B cell (primary cell): ENCODE data around the gene ISM1. TPM values are rescaled to one million over a fixed set of nuclear protein-coding genes. Genes with fewer than 3 reads are reported as not detected.

Experiments used
- ATAC-seq: fragments of 200-7000 bp; cut with Tn5 transposase; one replicate; pipeline ENCODE4 v1.10.0; 2021; ENCODE audit warnings: low read depth, mild to moderate bottlenecking, moderate number of reproducible peaks, moderate library complexity
- CTCF ChIA-PET: fragments of 350-600 bp; sonication (Branson Sonifier 250); formaldehyde crosslinking; loops from one replicate; lab custom pipeline; 2021; ENCODE audit warnings: antibody characterized with exemption, inconsistent platforms; lab: Charles Lee
- POLR2A ChIA-PET: fragments of 350-600 bp; sonication (Branson Sonifier 250); formaldehyde crosslinking; loops from one replicate; lab custom pipeline; 2021; ENCODE audit warnings: antibody characterized with exemption; lab: Charles Lee
- DNase-seq: peaks from one replicate; pipeline ENCODE4 v3.0.0; 2013
- H2AFZ ChIP-seq: 2 replicates; pipeline ENCODE4 v1.6.1; 2012; ENCODE audit warnings: mild to moderate bottlenecking, low read depth, low read length; ENCODE audit not compliant: insufficient read depth, poor library complexity, severe bottlenecking
- H3K27ac ChIP-seq, 2 donors: 1 replicate in 1 of 2; 2 replicates in 1 of 2; pipeline ENCODE4 v1.5.1; 2012 to 2013; ENCODE audit warnings: low read length in 2 of 2, mild to moderate bottlenecking in 2 of 2, moderate library complexity in 1 of 2
- H3K27me3 ChIP-seq, 4 experiments: fragments of 200-600 bp in 1 of 4; sonication (generic) in 1 of 4; replicated peaks in 1 of 4; 1 replicate in 2 of 4; 2 replicates in 2 of 4; pipeline versions ENCODE4 v1.6.1 to v1.7.0; 2013 to 2016; ENCODE audit warnings: low read length in 3 of 4, mild to moderate bottlenecking in 2 of 4, mixed read lengths in 1 of 4, moderate library complexity in 1 of 4; ENCODE audit not compliant: insufficient read depth in 4 of 4, control insufficient read depth in 3 of 4; ENCODE audit errors: control extremely low read depth in 1 of 4
- H3K36me3 ChIP-seq, 2 experiments: replicated peaks in 1 of 2; 1 replicate in 1 of 2; 2 replicates in 1 of 2; pipeline versions ENCODE4 v1.6.1 to v1.7.1; 2013; ENCODE audit warnings: low read length in 1 of 2; ENCODE audit not compliant: insufficient read depth in 2 of 2, control insufficient read depth in 1 of 2; ENCODE audit errors: control extremely low read depth in 1 of 2, extremely low read depth in 1 of 2
- H3K4me1 ChIP-seq, 2 donors: fragments of 200-600 bp in 1 of 2; sonication (generic) in 1 of 2; 1 replicate in 1 of 2; 2 replicates in 1 of 2; pipeline versions ENCODE4 v1.5.1 to v1.6.1; 2013 to 2017; ENCODE audit warnings: low read length in 2 of 2; ENCODE audit not compliant: control insufficient read depth in 2 of 2, insufficient read depth in 2 of 2
- H3K4me2 ChIP-seq: replicated peaks from 2 replicates; pipeline ENCODE3; 2012; ENCODE audit warnings: mild to moderate bottlenecking, low read depth, low read length; ENCODE audit not compliant: poor library complexity, severe bottlenecking
- H3K4me3 ChIP-seq, 5 experiments: fragments of 200-600 bp in 1 of 5; sonication (generic) in 1 of 5; 1 replicate in 3 of 5; 2 replicates in 2 of 5; pipeline versions ENCODE4 v1.5.1 to v1.7.0; 2011 to 2016; ENCODE audit warnings: low read length in 4 of 5, mild to moderate bottlenecking in 4 of 5, low read depth in 2 of 5, control low read depth in 1 of 5, moderate library complexity in 1 of 5; ENCODE audit not compliant: insufficient read depth in 1 of 5; ENCODE audit errors: control extremely low read depth in 1 of 5, extremely low read depth in 1 of 5
- H3K79me2 ChIP-seq: fragments of 200-600 bp; sonication (generic); one replicate; pipeline ENCODE4 v1.6.0; 2016; ENCODE audit warnings: low read length; ENCODE audit not compliant: control insufficient read depth, insufficient read depth
- H3K9ac ChIP-seq: fragments of 200-600 bp; sonication (generic); 2 replicates; pipeline ENCODE4 v1.6.1; 2017; ENCODE audit warnings: mild to moderate bottlenecking, low read length, moderate library complexity
- H3K9me3 ChIP-seq, 3 donors: one replicate each; pipeline versions ENCODE4 v1.6.1 to v1.7.1; 2013; ENCODE audit warnings: low read length in 2 of 3; ENCODE audit not compliant: control insufficient read depth in 2 of 3, insufficient read depth in 1 of 3; ENCODE audit errors: control extremely low read depth in 1 of 3
- H4K20me1 ChIP-seq: 2 replicates; pipeline ENCODE4 v1.6.0; 2012; ENCODE audit warnings: mild to moderate bottlenecking, low read length; ENCODE audit not compliant: insufficient read depth, control insufficient read depth, poor library complexity, severe bottlenecking
- H3K27ac Mint-ChIP-seq: one replicate; pipeline ENCODE4 v1.8.0; 2021; ENCODE audit warnings: mixed read lengths
- H3K27me3 Mint-ChIP-seq: one replicate; pipeline ENCODE4 v1.8.0; 2021; ENCODE audit warnings: mixed read lengths
- H3K4me1 Mint-ChIP-seq: one replicate; pipeline ENCODE4 v1.8.0; 2021; ENCODE audit warnings: mixed read lengths
- H3K4me3 Mint-ChIP-seq: one replicate; pipeline ENCODE4 v1.8.0; 2021; ENCODE audit warnings: mixed read lengths
- H3K9me3 Mint-ChIP-seq: one replicate; pipeline ENCODE4 v1.8.0; 2022; ENCODE audit warnings: mixed read lengths; ENCODE audit not compliant: insufficient read depth
- CTCF ChIP-seq: fragments of 200-600 bp; IDR thresholded peaks from one replicate; pipeline ENCODE4 v1.8.0; 2022; ENCODE audit warnings: antibody characterized with exemption, mild to moderate bottlenecking
- EZH2 ChIP-seq: IDR thresholded peaks from 2 replicates; pipeline ENCODE4 v1.6.1; 2012; ENCODE audit warnings: borderline replicate concordance, low read depth, mild to moderate bottlenecking, moderate library complexity, low read length; ENCODE audit not compliant: insufficient read depth, poor library complexity, severe bottlenecking
- WGBS: methylation state at CpG from one replicate; pipeline ENCODE4 v1.1.5; 2013; ENCODE audit warnings: missing lambda C conversion rate; ENCODE audit not compliant: insufficient coverage; 5-methylcytosine and 5-hydroxymethylcytosine counted together
- intact Hi-C: fragments of 100-400 bp; cut with micrococcal nuclease; formaldehyde crosslinking; loops from one replicate; pipeline ENCODE4 v1.10.0; 2022
- polyA plus RNA-seq: library from polyadenylated mRNA; depleted of rRNA; stranded (reverse); fragments of >200 nt; gene quantifications from 2 replicates; pipeline ENCODE4 v1.2.3, GENCODE V29; 2012
- total RNA-seq, 2 donors: library from RNA; stranded (reverse); fragments of 120-200 nt in 1 of 2; gene quantifications; 1 replicate in 1 of 2; 2 replicates in 1 of 2; pipeline versions ENCODE4 v1.2.3 to v1.2.4, GENCODE V29; 2013 to 2022

The ISM1 gene
- total and polyA plus RNA-seq, 2 donors (not counting 1 experiment from before 2014, with no cell fraction given) = not detected

- Histone ChIP-seq H3K4me1 (no peaks in the 10 kb centered on the region), H3K27me3 (no peaks in the 10 kb centered on the region), H3K36me3 (no peaks in the 10 kb centered on the region), H4K20me1 (no peaks in the 10 kb centered on the region), H2AFZ (no peak overlapping the region), H3K4me3 (no peak overlapping the region), H3K9me3 (no peaks in the 10 kb centered on the region), H3K4me2 (no peak overlapping the region), H3K9ac (no peak overlapping the region), H3K27ac (no peak overlapping the region), H3K79me2 (no peaks in the 10 kb centered on the region)
- no peak overlapping the region for H3K27ac Mint-ChIP-seq
- TF ChIP-seq EZH2 = no peak
- no peak for TF ChIP-seq CTCF
- H3K4me3 Mint-ChIP-seq = no peak overlapping the region
- ChIA-PET POLR2A (no interaction called here), CTCF (no interaction called here)
- intact Hi-C loops = no loop called here
- no peak for ATAC-seq
- H3K27me3 Mint-ChIP-seq = peaks cover 3% of the 10 kb centered on the region
- WGBS = 100% methylated on average over 1 of the region's 4 CpGs
- H3K9me3 Mint-ChIP-seq = no peaks in the 10 kb centered on the region
- no peak for DNase-seq
- H3K4me1 Mint-ChIP-seq = no peaks in the 10 kb centered on the region
These were observed 44.9 kb downstream of the ISM1 start for GRCh38 chr20:13265941-13266340.

- intact Hi-C loops = no loop called here
- no peaks in the 10 kb centered on the region for H3K27me3 ChIP-seq
- 90% methylated on average over 3 of the region's 7 CpGs for WGBS
- ChIA-PET POLR2A (no interaction called here), CTCF (no interaction called here)
- H3K4me1 ChIP-seq = no peaks in the 10 kb centered on the region
- Mint-ChIP-seq H3K9me3 (no peaks in the 10 kb centered on the region), H3K4me1 (no peaks in the 10 kb centered on the region), H3K4me3 (no peak overlapping the region), H3K27ac (no peak overlapping the region), H3K27me3 (peaks cover 7% of the 10 kb centered on the region)
- H4K20me1 ChIP-seq = no peaks in the 10 kb centered on the region
- no peak overlapping the region for H3K4me2 ChIP-seq
- H2AFZ ChIP-seq = no peak overlapping the region
- peaks cover 0 to 4% (median 0%) of the 10 kb centered on the region in 3 donors for H3K9me3 ChIP-seq
- H3K4me3 ChIP-seq = no peak overlapping the region
- H3K27ac ChIP-seq = no peak overlapping the region
- no peak overlapping the region for H3K9ac ChIP-seq
- H3K36me3 ChIP-seq = no peaks in the 10 kb centered on the region
- TF ChIP-seq CTCF (no peak), EZH2 (no peak)
- DNase-seq (no peak), ATAC-seq (no peak)
- no peaks in the 10 kb centered on the region for H3K79me2 ChIP-seq
These were observed 46.2 kb downstream of the ISM1 start for GRCh38 chr20:13267231-13267630.
